A549 (cell line): ENCODE measurements around the gene NR2C2AP. TPM values are rescaled to one million over a fixed set of nuclear protein-coding genes. Genes with fewer than 3 reads are reported as not detected.

Experiments used
- ATAC-seq, 2 experiments: fragments of 200-7000 bp in 1 of 2; fragments of >200 bp in 1 of 2; cut with Nextera tagmentation in 1 of 2; cut with Tn5 transposase in 1 of 2; 3 replicates each; pipeline versions ENCODE4 v1.8.0 to v1.9.1; 2018 to 2020; ENCODE audit warnings: mild to moderate bottlenecking in 1 of 2, moderate library complexity in 1 of 2
- CTCF ChIA-PET: fragments of 300-600 bp; sonication (Branson Sonifier 250); formaldehyde crosslinking; extraction: SDS; loops from one replicate; lab custom pipeline; 2021; ENCODE audit warnings: antibody characterized with exemption, inconsistent platforms; lab: Yijun Ruan, JAX
- POLR2A ChIA-PET: fragments of 350-600 bp; formaldehyde crosslinking; extraction: SDS; loops from one replicate; lab custom pipeline; 2021; ENCODE audit warnings: antibody characterized with exemption, inconsistent platforms; lab: Yijun Ruan, JAX
- DNase-seq, 2 experiments: peaks; one replicate each; pipeline versions ENCODE4 v3.0.0 to v3.0.0-alpha.2; 2011 to 2016; ENCODE audit warnings: low read depth in 1 of 2, low spot score in 1 of 2
- FAIRE-seq: peaks from 2 replicates; lab custom pipeline; 2011; peaks lifted over from hg19 to GRCh38; lab: Jason Lieb, UNC
- H3K27ac ChIP-seq, 2 experiments: fragments of >200 bp; sonication (Bioruptor Twin); formaldehyde crosslinking; 3 replicates each; pipeline ENCODE4 v1.5.1; 2016 to 2017
- H3K4me1 ChIP-seq: fragments of >200 bp; sonication (Bioruptor Twin); formaldehyde crosslinking; 3 replicates; pipeline ENCODE4 v1.6.1; 2016
- H3K4me2 ChIP-seq: fragments of >200 bp; sonication (Bioruptor Twin); formaldehyde crosslinking; 3 replicates; pipeline ENCODE4 v1.6.1; 2016
- H3K4me3 ChIP-seq: fragments of >200 bp; sonication (Bioruptor Twin); formaldehyde crosslinking; 3 replicates; pipeline ENCODE4 v1.5.1; 2016
- H3K9me3 ChIP-seq: fragments of >200 bp; sonication (Bioruptor Twin); formaldehyde crosslinking; 3 replicates; pipeline ENCODE4 v1.6.1; 2016
- ATOH8 ChIP-seq: fragments of 250-450 bp; sonication (Bioruptor Pico); IDR thresholded peaks from 2 replicates; pipeline ENCODE4 v1.5.0; 2020; ENCODE audit warnings: low read depth, mild to moderate bottlenecking, moderate library complexity
- CBX2 ChIP-seq: fragments of 200-600 bp; sonication (generic); IDR thresholded peaks from 2 replicates; pipeline ENCODE4 v1.6.1; 2016; ENCODE audit warnings: low read depth, mild to moderate bottlenecking, borderline replicate concordance
- CBX8 ChIP-seq: fragments of 200-600 bp; sonication (generic); IDR thresholded peaks from 2 replicates; pipeline ENCODE4 v1.6.1; 2016
- CEBPB ChIP-seq, 2 experiments: fragments of >200 bp in 1 of 2; sonication (Bioruptor Twin) in 1 of 2; formaldehyde crosslinking in 1 of 2; IDR thresholded peaks; 2 replicates each; pipeline ENCODE4 v1.6.1; 2012 to 2016
- CHD2 ChIP-seq: fragments of 150-350 bp; IDR thresholded peaks from 2 replicates; pipeline ENCODE4 v1.6.1; 2014; ENCODE audit warnings: low read length; ENCODE audit not compliant: partially characterized antibody
- CTCF ChIP-seq: fragments of >200 bp; sonication (Bioruptor Twin); formaldehyde crosslinking; IDR thresholded peaks from 3 replicates; pipeline ENCODE4 v1.5.1; 2016
- EHF ChIP-seq: fragments of 250-450 bp; sonication (Bioruptor Pico); IDR thresholded peaks from 2 replicates; pipeline ENCODE4 v1.5.0; 2020; ENCODE audit warnings: mild to moderate bottlenecking
- FOSB ChIP-seq: fragments of 250-450 bp; sonication (Bioruptor Pico); IDR thresholded peaks from 2 replicates; pipeline ENCODE4 v1.5.0; 2020; ENCODE audit warnings: mild to moderate bottlenecking, moderate library complexity
- HDAC2 ChIP-seq: fragments of 200-600 bp; sonication (generic); IDR thresholded peaks from 2 replicates; pipeline ENCODE4 v1.6.1; 2016
- JUN ChIP-seq, 2 experiments: fragments of >200 bp; sonication (Bioruptor Twin); formaldehyde crosslinking; IDR thresholded peaks; 2 replicates in 1 of 2; 3 replicates in 1 of 2; pipeline ENCODE4 v1.6.1; 2016 to 2017
- KDM5A ChIP-seq: fragments of 200-600 bp; sonication (generic); IDR thresholded peaks from 2 replicates; pipeline ENCODE4 v1.6.1; 2016; ENCODE audit warnings: antibody characterized with exemption, mild to moderate bottlenecking
- NPAS2 ChIP-seq: fragments of 250-450 bp; sonication (Bioruptor Pico); IDR thresholded peaks from 2 replicates; pipeline ENCODE4 v1.8.0; 2022; ENCODE audit warnings: mild to moderate bottlenecking, moderate library complexity, borderline replicate concordance
- NR3C1 ChIP-seq: fragments of >200 bp; sonication (Bioruptor Twin); formaldehyde crosslinking; IDR thresholded peaks from 3 replicates; pipeline ENCODE4 v1.6.1; 2017
- PHF8 ChIP-seq: fragments of 200-600 bp; sonication (generic); IDR thresholded peaks from 2 replicates; pipeline ENCODE4 v1.6.1; 2016; ENCODE audit warnings: low read depth, mild to moderate bottlenecking, antibody characterized with exemption, moderate library complexity, borderline replicate concordance
- POLR2AphosphoS2 ChIP-seq: conservative IDR thresholded peaks from 2 replicates; pipeline ENCODE4 v1.6.1; 2012; ENCODE audit warnings: low read length, improper control_type of control experiment, inconsistent platforms
- RAD21 ChIP-seq, 2 experiments: fragments of >200 bp in 1 of 2; sonication (Bioruptor Twin) in 1 of 2; formaldehyde crosslinking in 1 of 2; IDR thresholded peaks in 1 of 2; conservative IDR thresholded peaks in 1 of 2; 2 replicates in 1 of 2; 3 replicates in 1 of 2; pipeline ENCODE4 v1.6.1; 2012 to 2018; ENCODE audit warnings: inconsistent platforms in 1 of 2
- RCOR1 ChIP-seq: fragments of 150-350 bp; IDR thresholded peaks from 2 replicates; pipeline ENCODE4 v1.6.1; 2014; ENCODE audit warnings: antibody characterized with exemption, low read length, low read depth
- RFX5 ChIP-seq: fragments of 450-650 bp; IDR thresholded peaks from 2 replicates; pipeline ENCODE4 v1.7.1; 2014; ENCODE audit warnings: antibody characterized with exemption, mild to moderate bottlenecking, moderate library complexity
- SMC3 ChIP-seq: fragments of >200 bp; sonication (Bioruptor Twin); formaldehyde crosslinking; IDR thresholded peaks from 3 replicates; pipeline ENCODE4 v1.6.1; 2018; ENCODE audit warnings: inconsistent platforms
- TFCP2L1 ChIP-seq: fragments of 250-450 bp; sonication (Bioruptor Pico); IDR thresholded peaks from 2 replicates; pipeline ENCODE4 v1.5.0; 2021; ENCODE audit warnings: mild to moderate bottlenecking
- TP53 ChIP-seq: fragments of 250-450 bp; sonication (Bioruptor Pico); IDR thresholded peaks from 2 replicates; pipeline ENCODE4 v1.5.0; 2021; ENCODE audit warnings: mild to moderate bottlenecking, moderate library complexity
- USF2 ChIP-seq: fragments of 450-650 bp; IDR thresholded peaks from 2 replicates; pipeline ENCODE4 v1.6.1; 2014; ENCODE audit warnings: antibody characterized with exemption
- ZFP36 ChIP-seq: fragments of 450-650 bp; IDR thresholded peaks from 2 replicates; pipeline ENCODE4 v1.6.1; 2014; ENCODE audit warnings: borderline replicate concordance; ENCODE audit not compliant: partially characterized antibody
- WGBS: methylation state at CpG from one replicate; pipeline ENCODE4 v1.1.6; 2017; ENCODE audit errors: missing lambda C conversion rate; 5-methylcytosine and 5-hydroxymethylcytosine counted together
- polyA plus RNA-seq, 4 experiments: library from polyadenylated mRNA; depleted of rRNA in 3 of 4; stranded (reverse); fragments of >200 nt; fragmentation: RNase III in 1 of 4; extraction: RNeasy Plus Mini Kit Qiagen cat#74134 plus additional on column Dnase treatment in 1 of 4; gene quantifications; 2 replicates in 3 of 4; 3 replicates in 1 of 4; pipeline ENCODE4 v1.2.3, GENCODE V29; 2011 to 2017
- TF ChIP-seq, protein P1 (sequence below): fragments of 250-450 bp; sonication (Bioruptor Pico); IDR thresholded peaks from 2 replicates; pipeline ENCODE4 v1.5.0; 2021; ENCODE audit warnings: mild to moderate bottlenecking, moderate library complexity, borderline replicate concordance
- TF ChIP-seq, protein P2 (sequence below): IDR thresholded peaks from 2 replicates; pipeline ENCODE4 v1.6.1; 2012
- TF ChIP-seq, protein P3 (sequence below): fragments of 200-600 bp; sonication (generic); IDR thresholded peaks from 2 replicates; pipeline ENCODE4 v1.6.1; 2016; ENCODE audit warnings: antibody characterized with exemption, mild to moderate bottlenecking, moderate library complexity

The NR2C2AP gene
- polyA plus RNA-seq, 2 of the 4 experiments (the other 2 are of a cell fraction), result 20.0 to 24.6 TPM

DNA sequence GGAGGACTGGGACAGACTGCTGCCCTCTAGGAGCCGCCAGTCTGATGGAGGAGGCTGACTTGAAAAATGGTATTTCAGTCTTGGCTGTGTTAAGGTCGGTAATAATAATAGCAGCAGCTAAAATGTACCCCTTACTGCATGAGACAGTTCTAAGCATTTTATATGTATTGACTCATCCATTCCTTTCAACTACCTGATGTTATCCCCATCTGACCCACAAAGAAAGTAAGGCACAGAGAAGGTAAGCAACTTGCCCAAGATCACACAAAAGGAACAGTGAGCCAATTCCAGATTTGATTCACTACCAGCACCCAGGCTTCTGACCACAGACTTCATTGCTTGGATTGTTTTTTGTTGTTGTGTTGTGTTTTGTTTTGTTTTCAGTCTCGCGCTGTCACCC lies 12.6 kb upstream of the NR2C2AP start:
- Histone ChIP-seq H3K4me2 (no peak overlapping the region), H3K4me3 (no peak overlapping the region), H3K9me3 (no peaks in the 10 kb centered on the region), H3K4me1 (no peaks in the 10 kb centered on the region), H3K27ac (no peak overlapping the region)
- CTCF ChIA-PET, result interaction anchor here (3.3 kb wide), 1 partner anchor 9 kb away, joined by 13 read pairs; no protein-coding TSS in a partner anchor
- FAIRE-seq (no peak), ATAC-seq (no peak), DNase-seq (no peak)
- POLR2A ChIA-PET, result no interaction called here
- no peak for TF ChIP-seq JUN (IDR thresholded peaks at IDR 0.05)
- TF ChIP-seq ATOH8, result no peak
- TF ChIP-seq SMC3, result no peak
- TF ChIP-seq USF2, result no peak
- no peak for TF ChIP-seq NPAS2
- no peak for TF ChIP-seq CEBPB (IDR thresholded peaks at IDR 0.05)
- TF ChIP-seq CTCF, result no peak
- no peak for TF ChIP-seq POLR2AphosphoS2
- no peak for TF ChIP-seq CHD2
- no peak for TF ChIP-seq RAD21 (conservative IDR thresholded peaks at IDR 0.05 in 1 of 2, IDR thresholded peaks at IDR 0.05 in 1 of 2)
- TF ChIP-seq RFX5, result no peak
- TF ChIP-seq EHF (CRISPR knock-in tag), result no peak
- TF ChIP-seq, protein P1, sequence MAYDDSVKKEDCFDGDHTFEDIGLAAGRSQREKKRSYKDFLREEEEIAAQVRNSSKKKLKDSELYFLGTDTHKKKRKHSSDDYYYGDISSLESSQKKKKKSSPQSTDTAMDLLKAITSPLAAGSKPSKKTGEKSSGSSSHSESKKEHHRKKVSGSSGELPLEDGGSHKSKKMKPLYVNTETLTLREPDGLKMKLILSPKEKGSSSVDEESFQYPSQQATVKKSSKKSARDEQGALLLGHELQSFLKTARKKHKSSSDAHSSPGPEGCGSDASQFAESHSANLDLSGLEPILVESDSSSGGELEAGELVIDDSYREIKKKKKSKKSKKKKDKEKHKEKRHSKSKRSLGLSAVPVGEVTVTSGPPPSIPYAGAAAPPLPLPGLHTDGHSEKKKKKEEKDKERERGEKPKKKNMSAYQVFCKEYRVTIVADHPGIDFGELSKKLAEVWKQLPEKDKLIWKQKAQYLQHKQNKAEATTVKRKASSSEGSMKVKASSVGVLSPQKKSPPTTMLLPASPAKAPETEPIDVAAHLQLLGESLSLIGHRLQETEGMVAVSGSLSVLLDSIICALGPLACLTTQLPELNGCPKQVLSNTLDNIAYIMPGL (CRISPR knock-in tag), result no peak
- TF ChIP-seq PHF8, result no peak
- no peak for TF ChIP-seq CBX2
- WGBS, result 36% methylated on average over 4 of the region's 4 CpGs

DNA sequence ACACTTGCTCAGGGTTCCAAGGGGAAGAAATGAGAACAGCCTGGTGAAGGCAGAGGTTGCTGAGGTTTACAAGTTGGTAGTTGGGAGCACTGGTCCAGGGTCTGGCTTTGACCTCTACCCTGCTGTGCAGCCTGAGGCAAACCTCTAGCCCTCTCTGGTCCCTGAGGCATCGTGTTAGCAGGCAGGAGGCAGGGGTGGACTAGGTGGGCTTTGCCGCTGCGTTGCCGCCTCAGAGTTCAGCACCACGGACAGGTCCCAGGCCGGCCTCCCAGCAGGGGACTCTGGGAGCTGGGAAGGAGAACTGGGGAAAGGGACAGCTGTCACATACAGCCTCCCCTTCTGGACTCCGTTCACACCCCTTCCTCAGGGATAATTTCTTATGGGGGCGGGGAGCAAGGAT lies 11.7 kb upstream of the NR2C2AP start:
- 0% methylated on average over 3 of the region's 8 CpGs for WGBS
- Histone ChIP-seq H3K9me3 (no peaks in the 10 kb centered on the region), H3K4me1 (no peaks in the 10 kb centered on the region), H3K27ac (no peak overlapping the region), H3K4me2 (no peak overlapping the region), H3K4me3 (no peak overlapping the region)
- ATAC-seq (peak; percentile 51 to 71; a peak in 4 of 6 replicates), DNase-seq (no peak), FAIRE-seq (no peak)
- ChIA-PET POLR2A (no interaction called here), CTCF (interaction anchor here (3.3 kb wide), 1 partner anchor 10 kb away, joined by 13 read pairs; no protein-coding TSS in a partner anchor)
- no peak for TF ChIP-seq TP53 (CRISPR knock-in tag)
- TF ChIP-seq, protein P2, sequence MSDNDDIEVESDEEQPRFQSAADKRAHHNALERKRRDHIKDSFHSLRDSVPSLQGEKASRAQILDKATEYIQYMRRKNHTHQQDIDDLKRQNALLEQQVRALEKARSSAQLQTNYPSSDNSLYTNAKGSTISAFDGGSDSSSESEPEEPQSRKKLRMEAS, result no peak
- TF ChIP-seq RCOR1, result no peak
- TF ChIP-seq TFCP2L1 (CRISPR knock-in tag), result no peak
- TF ChIP-seq FOSB (CRISPR knock-in tag), result no peak
- TF ChIP-seq ZFP36, result peak; percentile 52
- no peak for TF ChIP-seq NR3C1
- no peak for TF ChIP-seq EHF (CRISPR knock-in tag)
- TF ChIP-seq, protein P3, sequence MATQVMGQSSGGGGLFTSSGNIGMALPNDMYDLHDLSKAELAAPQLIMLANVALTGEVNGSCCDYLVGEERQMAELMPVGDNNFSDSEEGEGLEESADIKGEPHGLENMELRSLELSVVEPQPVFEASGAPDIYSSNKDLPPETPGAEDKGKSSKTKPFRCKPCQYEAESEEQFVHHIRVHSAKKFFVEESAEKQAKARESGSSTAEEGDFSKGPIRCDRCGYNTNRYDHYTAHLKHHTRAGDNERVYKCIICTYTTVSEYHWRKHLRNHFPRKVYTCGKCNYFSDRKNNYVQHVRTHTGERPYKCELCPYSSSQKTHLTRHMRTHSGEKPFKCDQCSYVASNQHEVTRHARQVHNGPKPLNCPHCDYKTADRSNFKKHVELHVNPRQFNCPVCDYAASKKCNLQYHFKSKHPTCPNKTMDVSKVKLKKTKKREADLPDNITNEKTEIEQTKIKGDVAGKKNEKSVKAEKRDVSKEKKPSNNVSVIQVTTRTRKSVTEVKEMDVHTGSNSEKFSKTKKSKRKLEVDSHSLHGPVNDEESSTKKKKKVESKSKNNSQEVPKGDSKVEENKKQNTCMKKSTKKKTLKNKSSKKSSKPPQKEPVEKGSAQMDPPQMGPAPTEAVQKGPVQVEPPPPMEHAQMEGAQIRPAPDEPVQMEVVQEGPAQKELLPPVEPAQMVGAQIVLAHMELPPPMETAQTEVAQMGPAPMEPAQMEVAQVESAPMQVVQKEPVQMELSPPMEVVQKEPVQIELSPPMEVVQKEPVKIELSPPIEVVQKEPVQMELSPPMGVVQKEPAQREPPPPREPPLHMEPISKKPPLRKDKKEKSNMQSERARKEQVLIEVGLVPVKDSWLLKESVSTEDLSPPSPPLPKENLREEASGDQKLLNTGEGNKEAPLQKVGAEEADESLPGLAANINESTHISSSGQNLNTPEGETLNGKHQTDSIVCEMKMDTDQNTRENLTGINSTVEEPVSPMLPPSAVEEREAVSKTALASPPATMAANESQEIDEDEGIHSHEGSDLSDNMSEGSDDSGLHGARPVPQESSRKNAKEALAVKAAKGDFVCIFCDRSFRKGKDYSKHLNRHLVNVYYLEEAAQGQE, result peak; percentile 93
- no peak for TF ChIP-seq HDAC2
- no peak for TF ChIP-seq CBX8
- no peak for TF ChIP-seq KDM5A
